ENCODE measurements around the gene MAP4K5. TPM values are rescaled to one million over a fixed set of nuclear protein-coding genes. Genes with fewer than 3 reads are reported as not detected.

Gene MAP4K5
- 10 to 100 TPM; 15.4 to 20.3 TPM for polyA plus RNA-seq

- H3K4me3 ChIP-seq (ENCODE audit: low read depth in 1 of 2, low read length in 2 of 2): peak within 1 kb of the TSS; percentile 94 to 95
- peaks cover 0 to 6% of the 10 kb centered on the region in 2 donors for H3K4me1 ChIP-seq (ENCODE audit: control insufficient read depth in 2 of 2, insufficient read depth in 2 of 2, low read length in 1 of 2)
- WGBS, 2 donors: 0 to 2% methylated on average over 55 to 60 of the region's 60 CpGs
Measured at GRCh38 chr14:50532502-50533240, at the start of gene MAP4K5. TSS of gene MAP4K5 (minus strand) at chr14:50532569. CDS start at chr14:50532049, 520 bp downstream.

GRCh38 chr14:50578433-50578832, 46.1 kb upstream of the MAP4K5 start:
- H3K27me3 ChIP-seq (ENCODE audit: control insufficient read depth in 1 of 2, insufficient read depth in 2 of 2, low read length in 2 of 2): no peaks in the 10 kb centered on the region
- no peaks in the 10 kb centered on the region for H3K9me3 ChIP-seq (ENCODE audit: control insufficient read depth in 2 of 2, insufficient read depth in 1 of 2, low read depth in 1 of 2, low read length in 1 of 2)
- no peak overlapping the region for H3K4me3 ChIP-seq (ENCODE audit: low read depth in 1 of 2, low read length in 2 of 2)
- no peak overlapping the region for H3K27ac ChIP-seq (ENCODE audit: low read depth in 2 of 2, low read length in 1 of 2)
- H3K4me1 ChIP-seq (ENCODE audit: control insufficient read depth in 2 of 2, insufficient read depth in 2 of 2, low read length in 1 of 2): no peaks in the 10 kb centered on the region
- no peaks in the 10 kb centered on the region for H3K36me3 ChIP-seq (ENCODE audit: control insufficient read depth in 2 of 2, insufficient read depth in 2 of 2, low read length in 1 of 2)

More at GRCh38 chr14:50532502-50533240, at the start of gene MAP4K5:
- Histone ChIP-seq H3K9me3 (ENCODE audit: control insufficient read depth in 2 of 2, insufficient read depth in 1 of 2, low read depth in 1 of 2, low read length in 1 of 2) (peaks cover 0 to 2% of the 10 kb centered on the region in 2 donors), H3K27ac (ENCODE audit: low read depth in 2 of 2, low read length in 1 of 2) (peak within 1 kb of the TSS; percentile 98 to 99), H3K27me3 (ENCODE audit: control insufficient read depth in 1 of 2, insufficient read depth in 2 of 2, low read length in 2 of 2) (no peaks in the 10 kb centered on the region), H3K36me3 (ENCODE audit: control insufficient read depth in 2 of 2, insufficient read depth in 2 of 2, low read length in 1 of 2) (no peaks in the 10 kb centered on the region)

- Histone ChIP-seq H3K4me3 (ENCODE audit: low read depth in 1 of 2, low read length in 2 of 2) (no peak overlapping the region), H3K27ac (ENCODE audit: low read depth in 2 of 2, low read length in 1 of 2) (no peak overlapping the region), H3K4me1 (ENCODE audit: control insufficient read depth in 2 of 2, insufficient read depth in 2 of 2, low read length in 1 of 2) (no peaks in the 10 kb centered on the region), H3K9me3 (ENCODE audit: control insufficient read depth in 2 of 2, insufficient read depth in 1 of 2, low read depth in 1 of 2, low read length in 1 of 2) (no peaks in the 10 kb centered on the region), H3K36me3 (ENCODE audit: control insufficient read depth in 2 of 2, insufficient read depth in 2 of 2, low read length in 1 of 2) (no peaks in the 10 kb centered on the region), H3K27me3 (ENCODE audit: control insufficient read depth in 1 of 2, insufficient read depth in 2 of 2, low read length in 2 of 2) (no peaks in the 10 kb centered on the region)
Measured at GRCh38 chr14:50577982-50578381, 45.6 kb upstream of the MAP4K5 start.

DNA sequence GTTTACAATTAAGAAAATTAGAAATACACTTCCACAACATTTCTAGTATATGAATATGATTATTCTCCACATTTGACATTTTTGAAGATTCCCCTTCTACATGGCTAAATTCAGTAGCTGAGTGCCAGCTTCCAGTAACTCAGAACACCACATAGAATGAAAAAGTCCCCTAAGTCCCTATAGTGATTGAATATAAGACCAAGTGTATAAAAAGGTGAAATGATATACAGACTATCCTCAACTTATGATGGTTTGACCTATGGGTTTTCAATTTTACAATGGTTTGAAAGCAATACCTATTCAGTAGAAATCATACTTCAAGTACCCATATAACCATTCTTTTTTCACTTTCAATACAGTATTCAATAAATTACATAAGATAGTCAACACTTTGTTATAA, 43.4 kb upstream of the MAP4K5 start:
- no peaks in the 10 kb centered on the region for H3K9me3 ChIP-seq (ENCODE audit: control insufficient read depth in 2 of 2, insufficient read depth in 1 of 2, low read depth in 1 of 2, low read length in 1 of 2)
- H3K4me3 ChIP-seq (ENCODE audit: low read depth in 1 of 2, low read length in 2 of 2): no peak overlapping the region
- H3K27ac ChIP-seq (ENCODE audit: low read depth in 2 of 2, low read length in 1 of 2): no peak overlapping the region
- H3K27me3 ChIP-seq (ENCODE audit: control insufficient read depth in 1 of 2, insufficient read depth in 2 of 2, low read length in 2 of 2): no peaks in the 10 kb centered on the region
- H3K4me1 ChIP-seq (ENCODE audit: control insufficient read depth in 2 of 2, insufficient read depth in 2 of 2, low read length in 1 of 2): no peaks in the 10 kb centered on the region
- no peaks in the 10 kb centered on the region for H3K36me3 ChIP-seq (ENCODE audit: control insufficient read depth in 2 of 2, insufficient read depth in 2 of 2, low read length in 1 of 2)

GRCh38 chr14:50573862-50574261, 41.5 kb upstream of the MAP4K5 start:
- Histone ChIP-seq H3K27me3 (ENCODE audit: control insufficient read depth in 1 of 2, insufficient read depth in 2 of 2, low read length in 2 of 2) (no peaks in the 10 kb centered on the region), H3K4me3 (ENCODE audit: low read depth in 1 of 2, low read length in 2 of 2) (no peak overlapping the region), H3K4me1 (ENCODE audit: control insufficient read depth in 2 of 2, insufficient read depth in 2 of 2, low read length in 1 of 2) (no peaks in the 10 kb centered on the region), H3K36me3 (ENCODE audit: control insufficient read depth in 2 of 2, insufficient read depth in 2 of 2, low read length in 1 of 2) (no peaks in the 10 kb centered on the region), H3K27ac (ENCODE audit: low read depth in 2 of 2, low read length in 1 of 2) (no peak overlapping the region), H3K9me3 (ENCODE audit: control insufficient read depth in 2 of 2, insufficient read depth in 1 of 2, low read depth in 1 of 2, low read length in 1 of 2) (peaks cover 0 to 2% of the 10 kb centered on the region in 2 donors)
- WGBS, 2 donors: 81 to 89% methylated on average over 2 of the region's 2 CpGs

- peaks cover 0 to 3% of the 10 kb centered on the region in 2 donors for H3K9me3 ChIP-seq (ENCODE audit: control insufficient read depth in 2 of 2, insufficient read depth in 1 of 2, low read depth in 1 of 2, low read length in 1 of 2)
- H3K27me3 ChIP-seq (ENCODE audit: control insufficient read depth in 1 of 2, insufficient read depth in 2 of 2, low read length in 2 of 2): no peaks in the 10 kb centered on the region
- no peaks in the 10 kb centered on the region for H3K36me3 ChIP-seq (ENCODE audit: control insufficient read depth in 2 of 2, insufficient read depth in 2 of 2, low read length in 1 of 2)
- no peaks in the 10 kb centered on the region for H3K4me1 ChIP-seq (ENCODE audit: control insufficient read depth in 2 of 2, insufficient read depth in 2 of 2, low read length in 1 of 2)
- no peak overlapping the region for H3K4me3 ChIP-seq (ENCODE audit: low read depth in 1 of 2, low read length in 2 of 2)
- no peak overlapping the region for H3K27ac ChIP-seq (ENCODE audit: low read depth in 2 of 2, low read length in 1 of 2)
Measured at GRCh38 chr14:50569714-50570274, 37.4 kb upstream of the MAP4K5 start.

DNA sequence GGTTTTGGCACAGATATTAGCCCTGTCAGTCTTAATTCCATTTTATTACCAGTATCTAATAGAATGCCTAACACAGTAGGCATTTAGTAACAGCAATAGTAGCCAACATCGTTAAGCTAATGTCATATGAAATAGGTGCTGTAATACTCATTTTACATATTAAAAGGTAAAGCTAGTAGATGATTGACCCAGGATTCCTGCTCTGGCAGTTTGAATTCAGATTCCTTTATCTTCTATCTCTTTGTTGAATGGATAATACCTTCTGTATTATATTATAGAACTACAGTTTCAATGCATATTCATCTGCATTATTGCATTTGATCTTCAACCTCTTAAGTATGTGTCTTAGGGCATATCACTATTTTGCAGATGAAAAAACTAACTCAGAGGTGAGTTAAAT, 30.5 kb upstream of the MAP4K5 start:
- H3K27ac ChIP-seq (ENCODE audit: low read depth in 2 of 2, low read length in 1 of 2): no peak overlapping the region
- no peaks in the 10 kb centered on the region for H3K27me3 ChIP-seq (ENCODE audit: control insufficient read depth in 1 of 2, insufficient read depth in 2 of 2, low read length in 2 of 2)
- 78% methylated on average over 1 of the region's 1 CpG for WGBS, 2 donors
- no peaks in the 10 kb centered on the region for H3K9me3 ChIP-seq (ENCODE audit: control insufficient read depth in 2 of 2, insufficient read depth in 1 of 2, low read depth in 1 of 2, low read length in 1 of 2)
- H3K36me3 ChIP-seq (ENCODE audit: control insufficient read depth in 2 of 2, insufficient read depth in 2 of 2, low read length in 1 of 2): no peaks in the 10 kb centered on the region
- H3K4me3 ChIP-seq (ENCODE audit: low read depth in 1 of 2, low read length in 2 of 2): no peak overlapping the region
- peaks cover 0 to 6% of the 10 kb centered on the region in 2 donors for H3K4me1 ChIP-seq (ENCODE audit: control insufficient read depth in 2 of 2, insufficient read depth in 2 of 2, low read length in 1 of 2)

GRCh38 chr14:50560931-50561285, 28.5 kb upstream of the MAP4K5 start:
- Histone ChIP-seq H3K9me3 (ENCODE audit: control insufficient read depth in 2 of 2, insufficient read depth in 1 of 2, low read depth in 1 of 2, low read length in 1 of 2) (no peaks in the 10 kb centered on the region), H3K4me1 (ENCODE audit: control insufficient read depth in 2 of 2, insufficient read depth in 2 of 2, low read length in 1 of 2) (peaks cover 0 to 6% of the 10 kb centered on the region in 2 donors), H3K27me3 (ENCODE audit: control insufficient read depth in 1 of 2, insufficient read depth in 2 of 2, low read length in 2 of 2) (no peaks in the 10 kb centered on the region), H3K4me3 (ENCODE audit: low read depth in 1 of 2, low read length in 2 of 2) (peak overlapping the region; percentile 70 to 81), H3K36me3 (ENCODE audit: control insufficient read depth in 2 of 2, insufficient read depth in 2 of 2, low read length in 1 of 2) (no peaks in the 10 kb centered on the region), H3K27ac (ENCODE audit: low read depth in 2 of 2, low read length in 1 of 2) (peak overlapping the region; percentile 81 to 91)
- 0 to 1% methylated on average over 21 of the region's 21 CpGs for WGBS, 2 donors

DNA sequence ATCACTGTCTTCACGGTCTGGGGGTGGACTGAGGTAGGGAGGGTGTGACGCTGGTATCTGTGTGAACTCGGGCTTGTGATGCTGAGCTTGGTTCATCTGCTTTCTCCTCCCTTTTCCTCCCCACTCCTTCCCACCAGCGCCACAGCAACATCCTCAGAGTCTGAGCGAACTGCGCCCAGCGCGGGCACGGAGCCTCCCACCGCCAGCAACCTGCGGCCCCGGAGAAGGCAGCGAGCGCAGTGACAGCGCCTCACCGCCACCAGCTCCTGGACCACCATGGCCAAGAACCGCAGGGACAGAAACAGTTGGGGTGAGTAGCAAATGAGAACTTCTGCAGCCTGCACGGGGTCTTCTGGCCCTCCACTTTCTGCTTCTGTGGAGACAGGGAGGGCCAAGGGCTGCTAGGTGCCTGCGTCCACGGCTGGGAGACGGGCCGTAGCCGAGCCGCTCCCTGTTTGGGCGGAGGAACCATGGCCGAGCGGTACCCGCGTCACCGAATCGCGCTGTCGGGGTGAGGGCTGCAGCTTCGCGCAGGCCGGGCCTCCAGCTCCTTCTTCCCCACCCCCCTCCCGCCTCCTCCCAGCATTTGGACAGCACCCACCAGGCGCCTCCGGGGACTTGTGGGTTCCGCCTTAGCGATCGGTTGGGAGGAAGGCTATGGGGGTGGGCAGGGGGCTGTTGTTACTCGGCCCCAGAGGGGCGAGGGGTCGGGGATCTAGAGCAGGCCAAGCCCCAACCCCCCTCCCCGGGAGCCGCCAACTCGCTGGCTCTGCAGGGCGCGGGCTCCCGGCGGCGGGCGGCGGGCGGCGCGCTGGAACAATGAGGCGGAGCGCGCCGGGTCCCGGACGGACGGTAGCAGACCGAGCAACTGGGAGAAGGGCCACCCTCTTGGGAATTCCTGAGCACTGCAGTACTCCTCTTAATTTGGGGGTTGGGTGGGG, 27.9 kb upstream of the MAP4K5 start, which contains the start of gene ATL1:
TSS of gene ATL1 (plus strand) at position 156 of the 941 bp plus-strand sequence. CDS start at position 277, 121 bp downstream.
- 0% methylated on average over 62 to 66 of the region's 66 CpGs for WGBS, 2 donors
- peak within 1 kb of the TSS; percentile 81 to 91 for H3K27ac ChIP-seq (ENCODE audit: low read depth in 2 of 2, low read length in 1 of 2)

More for the DNA sequence above, 27.9 kb upstream of the MAP4K5 start, which contains the start of gene ATL1:
- no peaks in the 10 kb centered on the region for H3K36me3 ChIP-seq (ENCODE audit: control insufficient read depth in 2 of 2, insufficient read depth in 2 of 2, low read length in 1 of 2)
- H3K9me3 ChIP-seq (ENCODE audit: control insufficient read depth in 2 of 2, insufficient read depth in 1 of 2, low read depth in 1 of 2, low read length in 1 of 2): no peaks in the 10 kb centered on the region
- peaks cover 0 to 6% of the 10 kb centered on the region in 2 donors for H3K4me1 ChIP-seq (ENCODE audit: control insufficient read depth in 2 of 2, insufficient read depth in 2 of 2, low read length in 1 of 2)
- no peaks in the 10 kb centered on the region for H3K27me3 ChIP-seq (ENCODE audit: control insufficient read depth in 1 of 2, insufficient read depth in 2 of 2, low read length in 2 of 2)
- H3K4me3 ChIP-seq (ENCODE audit: low read depth in 1 of 2, low read length in 2 of 2): peak within 1 kb of the TSS; percentile 70 to 81

Measured in esophagus (tissue), 2 donors.